Measurements from ENCODE around the gene LDB1.

LDB1 gene

DNA sequence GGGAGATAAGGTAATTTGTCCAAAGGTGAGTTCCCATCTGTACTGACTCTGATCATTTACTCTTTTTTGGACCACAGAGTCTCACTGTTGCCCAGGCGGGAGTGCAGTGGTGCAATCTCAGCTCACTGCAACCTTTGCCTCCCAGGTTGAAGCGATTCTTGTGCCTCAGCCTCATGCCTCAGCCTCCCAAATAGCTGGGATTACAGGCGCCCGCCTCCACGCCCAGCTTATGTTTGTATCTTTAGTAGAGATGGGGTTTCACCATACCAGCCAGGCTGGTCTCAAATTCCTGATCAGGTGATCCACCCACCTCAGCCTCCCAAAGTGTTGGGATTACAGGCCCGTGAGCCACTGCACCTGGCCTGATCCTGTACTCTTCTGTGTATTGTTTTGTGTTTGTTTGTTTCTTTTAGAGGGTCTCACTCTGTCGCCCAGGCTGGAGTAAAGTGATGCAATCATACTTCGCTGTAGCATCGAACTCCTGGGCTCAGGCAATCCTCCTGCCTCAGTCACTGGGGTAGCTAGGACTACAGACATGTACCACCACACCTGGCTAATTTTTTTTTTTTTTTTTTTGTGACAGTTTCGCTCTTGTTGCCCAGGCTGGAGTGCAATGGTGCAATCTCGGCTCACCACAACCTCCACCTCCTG lies 34.4 kb upstream of the LDB1 start:
- no peak for TF ChIP-seq REST (IDR thresholded peaks at IDR 0.05; ENCODE audit: insufficient replicate concordance, low read depth)
- TF ChIP-seq POLR2AphosphoS5 (IDR thresholded peaks at IDR 0.05; ENCODE audit: low read depth) = no peak
- no peaks in the 10 kb centered on the region for H3K27me3 ChIP-seq (ENCODE audit: insufficient read depth, poor library complexity, severe bottlenecking)
- no peak for DNase-seq (ENCODE audit: low read depth in 1 of 2, low spot score in 1 of 2)
- H3K4me3 ChIP-seq (replicated peaks; ENCODE audit: insufficient read depth, low read length) = no peak overlapping the region; the same call in 1 of the 2 replicates
- no peak overlapping the region for H3K27ac ChIP-seq (replicated peaks)

DNA sequence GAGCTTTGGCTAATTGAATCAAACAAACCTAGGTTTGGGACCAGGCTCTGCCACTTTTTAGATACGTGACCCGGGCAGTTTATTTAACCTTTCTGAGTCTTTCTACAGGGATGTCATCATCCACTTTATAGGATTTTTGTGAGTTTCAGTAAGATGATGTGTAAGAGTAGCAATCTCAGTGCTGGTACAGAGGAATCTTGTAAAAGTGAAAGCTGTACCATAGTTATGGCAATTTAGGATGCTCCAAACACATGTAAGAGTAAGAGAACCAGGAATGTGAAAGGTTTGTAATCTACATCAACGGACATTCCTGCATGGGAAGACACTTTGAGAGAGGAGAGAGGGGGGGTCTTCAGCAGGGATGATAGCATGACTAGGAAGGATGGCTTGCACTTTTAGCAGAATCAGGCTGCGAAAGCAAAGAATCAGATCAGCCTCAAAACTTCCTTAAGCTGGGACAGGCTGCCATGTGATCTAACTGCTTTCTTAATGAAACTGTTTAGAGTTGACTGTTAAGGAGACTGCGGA lies 33.0 kb upstream of the LDB1 start:
- Histone ChIP-seq H3K27me3 (ENCODE audit: insufficient read depth, poor library complexity, severe bottlenecking) (no peaks in the 10 kb centered on the region), H3K4me3 (replicated peaks; ENCODE audit: insufficient read depth, low read length) (peak overlapping the region; percentile 83), H3K27ac (replicated peaks) (peak overlapping the region; percentile 89)
- TF ChIP-seq GABPA (IDR thresholded peaks at IDR 0.05; ENCODE audit: low read depth) (no peak), REST (IDR thresholded peaks at IDR 0.05; ENCODE audit: insufficient replicate concordance, low read depth) (no peak), SPI1 (IDR thresholded peaks at IDR 0.05; ENCODE audit: borderline replicate concordance, low read depth) (no peak), POLR2AphosphoS5 (IDR thresholded peaks at IDR 0.05; ENCODE audit: low read depth) (no peak)
- TF ChIP-seq, protein P1, sequence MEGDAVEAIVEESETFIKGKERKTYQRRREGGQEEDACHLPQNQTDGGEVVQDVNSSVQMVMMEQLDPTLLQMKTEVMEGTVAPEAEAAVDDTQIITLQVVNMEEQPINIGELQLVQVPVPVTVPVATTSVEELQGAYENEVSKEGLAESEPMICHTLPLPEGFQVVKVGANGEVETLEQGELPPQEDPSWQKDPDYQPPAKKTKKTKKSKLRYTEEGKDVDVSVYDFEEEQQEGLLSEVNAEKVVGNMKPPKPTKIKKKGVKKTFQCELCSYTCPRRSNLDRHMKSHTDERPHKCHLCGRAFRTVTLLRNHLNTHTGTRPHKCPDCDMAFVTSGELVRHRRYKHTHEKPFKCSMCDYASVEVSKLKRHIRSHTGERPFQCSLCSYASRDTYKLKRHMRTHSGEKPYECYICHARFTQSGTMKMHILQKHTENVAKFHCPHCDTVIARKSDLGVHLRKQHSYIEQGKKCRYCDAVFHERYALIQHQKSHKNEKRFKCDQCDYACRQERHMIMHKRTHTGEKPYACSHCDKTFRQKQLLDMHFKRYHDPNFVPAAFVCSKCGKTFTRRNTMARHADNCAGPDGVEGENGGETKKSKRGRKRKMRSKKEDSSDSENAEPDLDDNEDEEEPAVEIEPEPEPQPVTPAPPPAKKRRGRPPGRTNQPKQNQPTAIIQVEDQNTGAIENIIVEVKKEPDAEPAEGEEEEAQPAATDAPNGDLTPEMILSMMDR (IDR thresholded peaks at IDR 0.05; ENCODE audit: insufficient read depth, low read length) = no peak
- no peak for DNase-seq (ENCODE audit: low read depth in 1 of 2, low spot score in 1 of 2)

DNA sequence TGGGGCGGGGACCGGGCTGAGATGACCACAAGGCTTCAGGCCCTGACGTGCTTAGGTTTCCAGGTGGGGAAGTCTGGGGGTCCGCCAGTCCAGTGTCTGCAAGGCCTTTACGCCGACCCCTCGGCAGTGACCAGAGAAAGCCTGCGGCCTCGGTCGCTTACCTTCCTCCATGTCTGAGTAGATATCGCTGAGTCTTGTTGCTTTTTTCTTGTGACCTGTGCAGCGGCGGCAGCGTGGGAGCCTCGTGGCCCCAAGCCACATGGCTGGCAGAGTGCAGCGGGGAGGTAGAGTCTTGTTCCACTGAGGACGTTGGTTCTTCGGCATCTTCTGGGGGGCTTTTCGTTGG lies 32.4 kb upstream of the LDB1 start:
- no peak; the same call in 1 of the 2 replicates for TF ChIP-seq POLR2AphosphoS5 (IDR thresholded peaks at IDR 0.05; ENCODE audit: low read depth)
- TF ChIP-seq GABPA (IDR thresholded peaks at IDR 0.05; ENCODE audit: low read depth) = no peak
- TF ChIP-seq, protein P1 (IDR thresholded peaks at IDR 0.05; ENCODE audit: insufficient read depth, low read length) = no peak
- TF ChIP-seq REST (IDR thresholded peaks at IDR 0.05; ENCODE audit: insufficient replicate concordance, low read depth) = no peak
- TF ChIP-seq SPI1 (IDR thresholded peaks at IDR 0.05; ENCODE audit: borderline replicate concordance, low read depth) = no peak
- Histone ChIP-seq H3K4me3 (replicated peaks; ENCODE audit: insufficient read depth, low read length) (peak overlapping the region; percentile 83), H3K27me3 (ENCODE audit: insufficient read depth, poor library complexity, severe bottlenecking) (no peaks in the 10 kb centered on the region), H3K27ac (replicated peaks) (peak overlapping the region; percentile 89)
- peak in 1 of 2 experiments; percentile 24 for DNase-seq (ENCODE audit: low read depth in 1 of 2, low spot score in 1 of 2)
